NCI-H524 treated with DMSO at 0.1 percent for 48 hours (cell line): ENCODE data around the gene CDH11.

Source experiments
- DNase-seq: peaks from one replicate; lab custom pipeline; 2025; lab: John Stamatoyannopoulos, UW

CDH11 gene

DNA sequence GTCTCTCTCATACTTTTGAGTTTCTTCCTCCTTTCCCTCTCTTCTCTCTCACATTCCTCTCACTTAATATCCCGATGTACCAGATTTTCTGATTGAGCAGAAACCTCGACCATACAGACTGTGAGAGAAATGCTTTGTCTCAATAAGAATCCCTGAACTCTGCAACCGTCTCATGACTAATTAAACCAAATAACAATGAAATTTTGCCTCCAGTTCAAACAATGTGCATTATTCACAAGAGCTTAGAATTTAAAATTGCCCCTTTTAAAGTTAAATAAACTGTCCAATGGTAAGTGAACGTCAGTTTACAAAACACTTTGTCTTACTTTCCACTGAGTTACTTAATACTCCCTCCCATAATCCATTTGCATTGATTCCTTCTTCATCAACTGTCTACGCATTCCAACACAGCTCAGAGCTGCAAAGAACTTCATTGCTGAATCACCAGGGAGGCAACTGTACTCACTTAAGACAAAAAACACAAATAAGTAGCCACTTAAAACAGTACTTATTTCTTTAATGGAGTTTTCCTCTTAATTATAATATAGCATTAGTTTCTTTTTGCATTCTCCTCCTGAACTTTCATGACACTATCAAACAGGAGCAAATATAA is 4.9 kb downstream of the CDH11 start:
- DNase-seq, result no peak

DNA sequence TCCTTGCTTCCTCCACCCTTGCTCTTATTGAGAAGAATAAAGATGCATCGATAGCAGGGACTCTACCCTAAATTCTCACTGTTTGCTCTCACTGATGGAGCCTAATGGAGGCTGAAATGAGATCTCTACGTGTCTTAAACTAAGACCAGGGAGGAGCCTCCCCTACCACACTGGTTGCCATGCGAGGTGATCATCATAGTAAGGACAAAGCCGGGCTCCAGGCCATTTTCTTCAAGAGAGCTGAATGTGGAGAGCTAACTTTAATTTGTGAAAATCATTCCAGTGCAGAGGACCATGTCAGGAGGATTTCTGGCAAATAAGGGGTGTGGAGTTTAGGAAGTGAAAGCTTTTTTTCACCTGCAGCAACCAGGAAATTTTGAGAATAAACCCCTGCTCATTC is 5.6 kb downstream of the CDH11 start:
- DNase-seq, result no peak

DNA sequence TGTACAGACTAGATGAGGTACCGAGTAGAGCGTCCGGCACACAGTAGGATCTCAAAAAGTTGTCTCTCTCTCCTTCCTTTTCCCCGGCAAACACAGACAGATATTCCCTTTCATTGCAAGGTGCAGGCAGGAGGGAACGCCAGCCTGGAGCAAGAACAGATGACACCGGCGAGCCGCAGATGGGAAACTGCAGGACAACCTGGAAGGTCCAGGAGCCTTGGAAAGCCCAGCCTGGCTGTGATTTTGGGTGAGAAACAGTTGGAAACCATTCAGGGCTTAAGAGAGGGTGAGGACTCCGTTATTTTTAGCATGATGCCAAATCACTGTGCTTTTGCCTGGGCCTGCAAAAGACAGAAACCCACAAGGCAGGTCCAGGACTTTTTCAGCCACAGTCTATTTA is 7.3 kb downstream of the CDH11 start:
- DNase-seq, result no peak

DNA sequence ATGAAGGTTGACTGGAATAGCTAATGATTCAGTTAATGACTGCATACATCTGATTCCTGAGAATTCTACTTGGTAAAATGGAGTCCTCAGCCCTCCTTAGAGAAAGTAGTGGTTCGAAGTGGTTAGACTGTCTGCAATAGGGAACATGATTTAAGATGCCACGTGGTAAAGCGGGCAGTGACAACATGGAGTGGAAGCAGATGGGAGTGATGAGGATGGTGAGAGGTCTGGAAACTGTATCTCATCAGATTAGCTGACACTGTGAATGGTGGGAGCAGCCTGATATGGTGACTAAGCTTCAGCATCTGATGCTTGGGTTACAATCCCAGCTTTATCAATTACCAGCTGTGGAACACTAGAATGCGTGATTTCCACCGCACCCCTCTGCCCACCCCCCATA is 8.4 kb downstream of the CDH11 start:
- peak; percentile 70 for DNase-seq

DNA sequence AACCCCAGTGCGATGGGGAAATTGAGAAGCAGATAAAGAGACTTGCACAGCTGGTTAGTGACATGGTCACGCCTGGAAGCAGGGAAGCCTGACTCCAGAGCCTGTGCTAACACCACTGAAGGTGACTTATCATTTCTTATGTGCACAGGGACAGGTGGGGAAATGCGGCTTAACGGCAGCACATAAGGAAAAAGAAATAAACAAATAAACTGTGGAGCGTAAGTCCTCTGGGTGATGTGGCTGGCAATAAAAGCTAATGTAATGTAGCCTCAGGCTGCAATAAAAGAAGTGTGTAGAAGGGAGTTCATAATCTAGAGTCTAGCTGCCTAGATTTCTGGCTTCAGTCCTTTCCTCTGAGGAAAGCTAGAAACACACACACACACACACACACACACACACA is 10.6 kb downstream of the CDH11 start:
- no peak for DNase-seq

DNA sequence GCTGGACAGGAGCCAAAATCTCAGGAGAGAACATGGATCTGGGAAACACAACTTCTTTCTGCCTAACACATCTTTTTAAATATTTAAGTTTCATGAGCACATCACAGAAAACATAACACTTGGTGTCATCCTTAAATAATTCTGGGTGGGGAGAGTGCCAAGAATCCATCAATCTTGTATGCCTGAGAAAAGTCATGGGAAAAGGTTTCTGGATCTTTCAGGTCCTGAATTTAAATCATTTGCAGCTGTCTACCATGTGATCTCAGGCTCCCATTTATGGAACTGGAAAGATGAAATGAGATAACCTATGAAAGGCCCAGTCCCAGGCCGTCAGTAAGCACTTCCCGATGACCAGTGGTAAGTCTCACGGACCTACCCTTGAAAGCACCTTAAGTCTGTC is 15.1 kb downstream of the CDH11 start:
- no peak for DNase-seq

DNA sequence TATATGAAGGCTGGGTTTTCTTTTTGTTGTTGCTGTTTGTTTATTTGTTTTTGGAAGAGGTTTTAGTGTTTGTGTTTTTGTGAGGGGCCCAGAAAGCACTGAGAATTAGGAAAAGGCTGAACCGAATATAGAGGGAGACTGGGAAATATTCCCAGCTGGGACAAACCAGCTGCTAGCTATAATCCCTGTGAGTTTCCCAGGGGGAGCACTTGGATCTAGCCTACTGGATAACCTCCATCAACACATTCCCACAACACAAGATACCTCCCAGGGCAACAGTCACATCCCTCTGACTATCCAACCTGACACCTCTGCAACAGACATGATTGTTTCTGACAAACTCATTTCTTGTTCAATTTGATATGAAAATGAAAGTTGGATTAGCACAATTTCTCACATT is 16.7 kb downstream of the CDH11 start:
- no peak for DNase-seq

DNA sequence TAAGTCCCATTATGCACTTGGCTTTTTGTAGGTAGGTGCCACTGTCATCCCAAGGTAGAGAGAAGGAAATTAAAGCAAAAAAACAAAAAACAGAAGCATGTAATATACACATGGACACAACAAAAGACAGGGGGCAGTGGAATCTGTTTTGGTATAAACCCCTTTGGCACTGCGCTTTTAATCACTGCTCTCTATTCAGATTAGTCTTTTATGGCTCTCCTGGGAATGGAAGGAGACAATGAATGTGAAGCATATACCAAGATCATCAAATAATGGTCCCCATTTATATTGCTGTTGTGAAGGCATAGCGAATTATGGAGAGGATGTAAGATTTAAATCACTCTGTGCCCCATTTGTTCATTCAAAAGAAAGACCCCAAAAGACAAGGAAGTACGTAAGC is 17.4 kb downstream of the CDH11 start:
- no peak for DNase-seq

DNA sequence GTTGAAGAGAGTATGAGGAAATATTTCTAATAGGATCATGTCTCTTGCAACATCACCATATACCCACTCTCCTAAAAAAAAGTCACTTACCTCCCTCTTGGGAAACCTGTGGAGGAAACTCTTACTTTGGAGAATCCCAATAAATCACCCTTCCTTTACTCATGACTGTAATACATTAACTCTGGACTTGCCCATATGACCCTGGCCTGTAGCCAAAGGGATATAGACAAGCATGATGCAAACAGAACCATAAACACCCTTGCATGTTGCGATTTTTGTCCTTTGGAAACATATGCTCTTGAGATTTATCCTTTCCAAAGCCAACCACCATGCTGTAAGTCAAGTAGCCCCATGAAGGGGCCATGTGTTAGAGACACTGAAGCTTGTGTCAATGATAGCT is 19.5 kb downstream of the CDH11 start:
- no peak for DNase-seq

DNA sequence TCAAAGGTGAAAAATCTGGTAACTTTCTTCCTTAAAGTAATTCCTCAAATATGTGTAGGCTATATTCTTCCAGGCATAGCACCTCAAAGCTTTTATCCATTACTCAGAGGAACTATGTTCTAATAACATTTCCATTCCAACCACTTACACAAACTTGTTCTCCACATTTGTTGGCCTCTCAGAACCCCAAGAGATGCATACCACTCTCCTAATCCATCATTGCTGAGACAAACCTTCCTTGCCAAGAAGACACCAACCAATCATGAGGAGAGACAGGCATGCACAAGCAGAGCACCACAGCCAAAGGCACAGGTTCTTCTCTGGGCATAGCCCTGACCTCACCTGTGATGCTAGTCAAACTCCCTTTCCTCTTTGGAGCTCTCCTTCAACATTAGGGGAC is 20.9 kb downstream of the CDH11 start:
- no peak for DNase-seq

DNA sequence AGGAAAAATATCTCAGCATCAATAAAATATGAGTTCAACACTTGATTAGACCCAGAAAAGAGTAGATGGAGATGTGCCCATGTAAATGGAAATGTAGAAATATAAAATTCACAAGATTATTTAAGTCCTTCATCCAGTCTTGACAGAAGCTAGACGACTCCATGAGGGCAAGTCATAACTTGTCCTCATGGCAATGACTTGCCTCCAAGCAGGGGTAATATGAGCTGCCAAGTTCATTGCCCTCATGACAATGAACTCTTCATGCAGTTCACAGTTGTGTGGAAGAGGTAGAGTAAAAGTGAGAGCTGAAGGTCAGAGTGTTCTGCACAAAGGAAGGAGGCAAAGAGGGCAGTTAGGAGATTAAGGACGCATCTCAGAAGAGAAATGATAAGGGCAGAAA is 22.3 kb downstream of the CDH11 start:
- DNase-seq, result no peak

DNA sequence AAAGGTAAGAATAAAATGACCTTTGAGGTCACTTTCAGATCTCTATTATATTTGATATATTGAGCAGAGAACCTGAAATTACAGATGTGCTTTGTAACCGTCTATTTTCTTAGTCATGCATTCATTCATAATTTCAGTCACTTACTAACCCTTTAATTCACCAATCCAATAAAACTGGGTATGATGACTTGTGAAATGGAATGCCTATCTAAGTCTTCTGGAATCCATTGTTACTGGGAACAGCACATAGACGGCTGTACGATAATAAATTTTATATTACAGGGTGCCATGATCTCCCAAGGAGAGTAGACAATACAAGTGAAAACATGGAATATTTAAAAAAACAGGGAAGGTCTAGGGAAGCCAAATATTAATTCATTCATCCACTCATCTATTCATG is 22.9 kb downstream of the CDH11 start:
- DNase-seq, result no peak

DNA sequence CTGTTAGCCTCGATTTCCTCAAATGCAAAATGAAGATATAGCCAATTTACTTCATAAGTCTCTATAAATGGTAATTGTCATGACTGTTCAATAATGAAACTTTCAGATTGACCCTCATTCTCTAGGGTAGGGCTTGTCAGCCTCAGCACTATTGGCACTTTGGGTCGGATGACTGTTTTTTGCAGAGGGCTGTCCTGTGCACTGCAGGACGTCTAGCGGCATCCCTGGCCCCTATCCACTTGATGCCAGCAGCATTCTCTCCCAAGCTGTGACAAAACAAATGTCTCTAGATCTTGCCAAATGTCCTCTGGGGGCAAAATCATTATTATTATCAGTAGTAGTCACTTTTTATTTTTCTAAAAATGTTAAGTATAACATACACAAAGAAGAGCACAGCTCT is 24.6 kb downstream of the CDH11 start:
- no peak for DNase-seq

DNA sequence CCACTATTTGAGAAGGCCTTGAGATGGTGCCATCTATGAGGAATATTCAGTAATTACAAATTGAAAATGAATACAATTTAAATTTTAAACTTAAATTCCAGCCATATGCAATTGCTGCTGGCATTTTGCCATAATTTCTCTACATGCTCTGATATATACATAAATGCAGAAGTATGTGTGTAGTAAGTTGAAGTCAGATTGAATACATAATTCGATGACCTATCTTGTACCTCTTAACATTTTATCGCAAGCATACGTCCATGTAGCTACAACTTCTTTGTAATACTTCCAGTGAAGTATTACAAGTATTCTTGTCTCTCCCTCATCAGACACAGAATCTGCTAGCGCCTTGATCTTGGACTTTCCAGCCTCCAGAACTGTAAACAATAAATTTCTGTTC is 26.0 kb downstream of the CDH11 start:
- DNase-seq, result no peak

DNA sequence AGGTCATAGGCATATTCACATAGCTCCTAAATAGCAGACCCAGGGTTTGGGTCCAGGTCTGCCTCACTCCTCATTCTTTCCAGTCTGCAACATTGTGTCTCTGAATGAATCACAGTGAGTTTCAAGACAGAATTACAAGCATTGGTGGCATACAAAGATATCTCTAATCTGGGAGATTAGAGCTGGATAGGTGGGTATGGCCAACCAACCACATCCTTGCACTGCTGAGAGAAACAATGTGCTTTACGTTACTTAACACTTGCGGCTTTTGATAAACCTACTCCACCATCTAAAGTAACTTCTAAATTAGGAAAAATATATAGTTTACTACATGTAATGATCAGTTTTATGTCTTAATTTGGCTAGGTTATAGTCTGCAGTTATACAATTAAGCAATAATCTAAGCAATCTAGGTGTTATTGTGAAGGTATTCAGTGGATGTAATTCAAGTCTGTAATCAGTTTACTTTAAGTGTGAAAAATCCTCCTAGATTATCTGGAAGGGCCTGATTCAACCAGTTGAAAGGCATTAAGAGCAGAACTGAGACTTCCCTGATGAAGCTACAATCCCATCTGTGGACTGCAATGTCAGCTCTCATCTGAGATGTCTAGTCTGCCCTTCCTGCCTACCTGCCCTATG is 26.7 kb downstream of the CDH11 start:
- no peak for DNase-seq

DNA sequence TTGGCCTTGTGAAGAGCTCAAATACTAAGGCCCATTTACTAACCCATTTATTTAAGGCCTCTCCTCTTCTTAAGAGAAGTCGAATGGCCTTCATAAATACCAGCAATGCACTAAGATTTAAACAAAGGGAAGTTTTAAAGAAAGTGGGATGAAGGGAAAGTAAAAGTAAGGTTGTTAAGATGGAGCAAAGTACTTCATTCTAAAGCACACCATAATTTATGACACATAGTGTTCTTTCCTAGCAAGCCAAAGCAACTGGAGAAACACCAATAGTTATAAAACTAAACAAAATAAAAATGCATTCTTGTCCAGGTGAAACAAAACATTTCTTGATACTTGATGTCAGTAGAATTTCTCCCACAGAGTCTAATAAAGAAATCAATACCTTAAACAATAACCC is 27.9 kb downstream of the CDH11 start:
- no peak for DNase-seq

DNA sequence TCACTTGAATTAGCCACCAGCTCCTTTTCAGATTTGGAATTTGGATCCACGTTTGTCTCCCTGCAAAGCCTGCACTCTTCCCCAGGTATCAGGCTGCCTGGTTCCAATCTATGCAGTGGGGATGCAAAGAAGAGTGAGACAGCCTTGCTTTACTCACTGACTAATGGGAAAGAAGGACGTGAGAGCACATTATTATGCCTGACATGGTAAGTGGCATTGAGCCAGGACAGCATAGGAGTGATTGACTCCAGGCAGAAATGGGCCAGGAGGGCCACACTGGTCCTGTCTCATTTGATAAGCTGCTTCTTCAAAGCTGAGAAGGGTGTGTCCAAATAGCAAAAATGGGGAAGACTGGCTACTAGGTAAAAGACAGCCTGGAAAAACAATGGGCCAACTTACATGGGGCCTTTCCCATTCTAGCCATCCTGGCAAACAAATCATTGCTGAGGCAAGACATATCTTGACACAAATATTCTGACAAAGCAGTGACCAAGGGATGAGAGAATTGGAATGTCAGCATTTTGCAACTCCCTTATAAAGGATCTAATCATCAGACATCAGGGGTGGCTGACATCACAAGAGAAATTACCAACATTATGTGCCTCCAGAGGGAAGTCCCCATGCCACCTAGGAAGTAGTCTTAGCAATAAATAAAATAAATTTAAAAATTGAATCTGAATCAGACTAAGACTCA is 38.6 kb downstream of the CDH11 start:
- no peak for DNase-seq

DNA sequence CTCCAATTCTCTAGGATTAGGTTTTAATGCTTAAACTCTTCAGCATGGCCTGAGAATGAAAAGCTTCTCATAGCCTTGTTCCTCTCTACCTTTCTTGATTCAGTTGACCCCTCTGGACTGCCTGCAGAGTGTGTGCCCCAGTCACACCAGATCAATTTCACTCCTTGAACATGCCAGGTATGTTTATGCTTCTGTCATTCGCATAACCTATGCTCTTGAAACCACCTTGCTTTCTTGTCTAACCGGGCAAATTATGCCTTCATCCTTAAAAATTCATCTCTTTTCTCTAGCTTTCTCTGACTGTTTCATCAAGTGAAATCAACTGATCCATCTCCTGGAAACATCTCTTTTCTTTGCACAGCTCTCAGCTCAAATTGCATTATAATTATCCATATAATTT is 42.3 kb downstream of the CDH11 start:
- no peak for DNase-seq

DNA sequence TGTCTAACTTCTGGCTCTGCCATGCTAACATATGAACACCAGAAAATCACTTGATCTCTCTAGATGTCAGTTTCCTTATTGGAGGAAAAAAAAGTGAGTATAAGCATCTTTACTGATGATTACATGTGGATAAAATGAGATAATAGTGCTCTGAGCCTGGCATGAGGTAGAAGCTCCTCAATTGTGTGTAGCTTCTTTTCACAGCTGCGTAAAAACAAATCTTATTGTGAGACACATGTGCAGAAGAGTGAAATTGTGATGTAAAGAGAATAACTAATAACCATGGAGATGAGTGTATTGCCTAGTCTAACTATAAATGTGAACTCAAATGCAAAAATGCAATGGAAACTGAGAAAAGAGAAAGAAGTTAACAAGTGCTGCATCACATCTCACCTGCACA is 44.7 kb downstream of the CDH11 start:
- no peak for DNase-seq

DNA sequence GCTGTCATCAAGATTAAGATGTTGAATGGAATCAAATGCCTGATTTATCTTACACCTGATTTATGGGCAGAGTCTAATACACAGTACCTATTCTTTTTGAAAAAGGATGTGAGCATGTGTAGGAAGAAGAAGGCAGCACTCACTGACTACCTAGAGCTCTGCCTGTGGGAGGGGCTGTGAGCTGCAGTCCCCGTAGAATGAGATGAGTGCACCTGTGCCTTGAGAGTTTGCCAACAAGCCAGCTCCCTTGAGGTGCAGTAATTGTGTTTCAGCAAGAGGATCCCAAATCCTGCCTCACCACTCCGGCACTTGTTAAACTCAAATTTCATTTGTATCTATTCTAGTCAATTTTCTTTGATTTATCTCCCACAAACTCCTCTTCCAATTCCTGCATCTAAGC is 46.0 kb downstream of the CDH11 start:
- no peak for DNase-seq

DNA sequence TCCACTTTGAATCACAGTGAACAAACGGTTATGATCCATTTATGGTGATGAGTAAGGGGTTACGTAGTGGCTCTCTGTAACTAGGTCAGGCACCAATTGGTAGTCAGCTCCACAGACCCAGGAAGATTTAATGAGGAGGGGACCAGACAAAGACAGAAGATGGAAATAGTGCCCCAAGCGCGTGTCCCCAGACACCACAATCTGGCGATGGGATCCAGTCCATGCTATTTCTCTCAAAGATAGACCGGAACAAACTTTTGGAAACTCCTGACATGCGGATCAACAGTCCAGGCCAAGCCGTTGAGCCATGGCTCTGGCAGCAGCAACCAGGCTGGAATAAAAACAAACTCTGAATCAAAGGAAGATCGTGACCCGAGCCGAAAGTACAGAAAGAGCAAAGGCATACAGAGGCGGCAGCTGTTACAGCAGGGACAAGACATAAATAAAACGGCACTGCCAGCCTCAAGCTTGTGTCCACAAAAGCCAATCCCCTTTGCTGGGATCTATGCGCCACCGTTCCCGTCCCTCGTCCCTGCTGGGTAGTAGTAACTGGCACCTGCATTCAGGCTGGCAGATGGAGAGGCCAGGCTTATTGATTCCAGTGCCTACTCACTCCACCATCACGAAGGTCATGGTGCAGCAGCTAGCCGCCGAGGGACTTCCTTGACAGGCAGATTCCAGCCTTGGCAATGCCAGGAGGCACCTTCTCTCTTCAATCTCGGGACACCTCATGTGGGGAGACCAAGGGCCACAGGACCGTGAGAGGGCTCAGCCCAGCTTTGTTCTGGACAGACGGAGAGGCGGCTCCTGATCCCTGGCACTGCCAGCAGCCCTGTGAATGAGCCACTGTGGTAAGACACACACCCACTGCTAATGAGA is 50.2 kb downstream of the CDH11 start:
- DNase-seq, result no peak

DNA sequence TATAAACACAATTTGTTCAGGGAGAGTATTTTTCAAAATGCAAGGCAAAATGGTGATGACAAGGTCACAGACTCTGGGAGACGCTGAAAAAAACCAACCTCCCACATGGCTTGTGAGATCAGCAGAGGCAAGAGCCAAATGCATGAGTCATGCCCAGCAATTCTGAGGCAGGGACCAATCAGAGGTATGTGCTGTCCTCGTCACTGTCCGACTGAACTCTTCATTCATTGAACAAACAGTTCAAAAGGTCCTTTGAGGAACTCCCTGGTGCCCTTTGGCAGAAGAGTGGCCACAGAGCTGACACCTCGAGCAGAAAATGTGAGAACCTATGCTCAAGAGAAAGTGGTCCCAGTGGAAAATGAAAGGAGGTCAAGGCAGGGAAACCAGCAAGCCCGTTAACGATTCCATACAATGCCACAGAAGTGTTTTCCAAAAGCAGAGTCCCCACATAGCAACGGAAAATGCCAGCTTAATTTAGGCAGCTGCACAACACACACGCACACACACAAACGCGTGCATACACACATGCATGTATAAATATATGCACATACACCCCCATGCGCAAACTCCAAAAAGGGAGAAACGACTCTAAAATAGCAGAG is 50.9 kb downstream of the CDH11 start:
- DNase-seq, result no peak
